Measurements from ENCODE around the gene CEP164. TPM values are rescaled to one million over a fixed set of nuclear protein-coding genes. Genes with fewer than 3 reads are reported as not detected.

Gene CEP164
- total and polyA plus RNA-seq, 9 of the 15 experiments (the other 6 are each of a cell fraction or from before 2014, with no cell fraction given) = 2.1 to 16.5 (median 10.4) TPM

DNA sequence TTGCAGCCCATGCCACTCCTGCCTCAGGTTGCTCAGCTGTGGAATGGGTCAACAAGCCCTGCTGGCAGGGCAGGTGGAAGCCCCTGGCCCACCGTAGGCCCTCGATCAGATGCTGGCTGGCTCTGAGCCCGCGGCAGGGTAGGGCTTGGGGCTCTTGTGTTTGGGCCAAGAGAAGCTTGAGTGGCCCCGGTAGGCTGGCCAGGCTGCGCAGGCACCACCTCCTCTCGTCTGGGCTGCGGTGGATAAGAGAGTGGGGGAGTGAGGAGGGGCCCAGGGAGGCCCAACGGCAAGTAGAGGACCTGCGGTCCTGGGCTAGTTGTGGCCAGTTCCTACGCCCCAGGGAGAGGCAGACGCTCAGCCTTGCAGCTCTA is 115.2 kb downstream of the CEP164 start:
- Histone ChIP-seq H3K9me1 (ENCODE audit: control insufficient read depth, insufficient read depth, low read length) (no peaks in the 10 kb centered on the region), H3K9me3 (replicated peaks; ENCODE audit: control insufficient read depth, insufficient read depth, low read depth, low read length) (no peaks in the 10 kb centered on the region; the same call in 1 of the 2 replicates), H3K4me1 (replicated peaks in 1 of 2; ENCODE audit: control insufficient read depth in 2 of 2, insufficient read depth in 2 of 2, low read length in 2 of 2) (peaks cover 0 to 14% of the 10 kb centered on the region in 2 experiments; a peak in 2 of 5 replicates), H3K27ac (ENCODE audit: extremely low read depth, low read depth, low read length) (no peak overlapping the region), H3K4me3 (no peak overlapping the region), H4K20me1 (replicated peaks; ENCODE audit: control insufficient read depth, insufficient read depth, low read length) (peaks cover 4% of the 10 kb centered on the region), H3K79me2 (ENCODE audit: control insufficient read depth, insufficient read depth, low read length) (no peaks in the 10 kb centered on the region), H3K36me3 (ENCODE audit: control insufficient read depth, insufficient read depth, low read length) (no peaks in the 10 kb centered on the region), H3K9ac (ENCODE audit: insufficient read depth in 1 of 2, low read depth in 2 of 2, low read length in 2 of 2) (peak overlapping the region in 1 of 2 experiments; percentile 33; a peak in 1 of 4 replicates), H3K4me2 (ENCODE audit: insufficient read depth, low read length) (no peak overlapping the region), H2AFZ (ENCODE audit: low read depth, low read length) (no peak overlapping the region), H3K27me3 (ENCODE audit: control insufficient read depth in 2 of 2, insufficient read depth in 2 of 2, low read length in 2 of 2) (peaks cover 20 to 73% of the 10 kb centered on the region in 2 experiments; a peak in 4 of 5 replicates)
- ChIA-PET POLR2A (interaction anchor here (0.5 kb wide), 1 partner anchor 68 kb away, joined by 3 read pairs; no protein-coding TSS in a partner anchor), CTCF (ENCODE audit: low intra/inter-chr PET ratio) (no interaction called here)
- TF ChIP-seq, protein P1, sequence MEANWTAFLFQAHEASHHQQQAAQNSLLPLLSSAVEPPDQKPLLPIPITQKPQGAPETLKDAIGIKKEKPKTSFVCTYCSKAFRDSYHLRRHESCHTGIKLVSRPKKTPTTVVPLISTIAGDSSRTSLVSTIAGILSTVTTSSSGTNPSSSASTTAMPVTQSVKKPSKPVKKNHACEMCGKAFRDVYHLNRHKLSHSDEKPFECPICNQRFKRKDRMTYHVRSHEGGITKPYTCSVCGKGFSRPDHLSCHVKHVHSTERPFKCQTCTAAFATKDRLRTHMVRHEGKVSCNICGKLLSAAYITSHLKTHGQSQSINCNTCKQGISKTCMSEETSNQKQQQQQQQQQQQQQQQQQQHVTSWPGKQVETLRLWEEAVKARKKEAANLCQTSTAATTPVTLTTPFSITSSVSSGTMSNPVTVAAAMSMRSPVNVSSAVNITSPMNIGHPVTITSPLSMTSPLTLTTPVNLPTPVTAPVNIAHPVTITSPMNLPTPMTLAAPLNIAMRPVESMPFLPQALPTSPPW (CRISPR knock-in tag; IDR thresholded peaks at IDR 0.05) = peak; percentile 57; the same call in 1 of the 2 replicates
- TF ChIP-seq SRSF3 (IDR thresholded peaks at IDR 0.05; ENCODE audit: insufficient read depth, low read length) (no peak), TCF3 (CRISPR knock-in tag; IDR thresholded peaks at IDR 0.05) (0 out of 2 replicates have a peak, but pooled peaks have one; percentile 6), NRF1 (conservative IDR thresholded peaks at IDR 0.05 in 1 of 2, IDR thresholded peaks at IDR 0.05 in 1 of 2) (peak; percentile 64 to 68), GTF2A2 (tag; IDR thresholded peaks at IDR 0.05) (no peak)
- TF ChIP-seq, protein P2, sequence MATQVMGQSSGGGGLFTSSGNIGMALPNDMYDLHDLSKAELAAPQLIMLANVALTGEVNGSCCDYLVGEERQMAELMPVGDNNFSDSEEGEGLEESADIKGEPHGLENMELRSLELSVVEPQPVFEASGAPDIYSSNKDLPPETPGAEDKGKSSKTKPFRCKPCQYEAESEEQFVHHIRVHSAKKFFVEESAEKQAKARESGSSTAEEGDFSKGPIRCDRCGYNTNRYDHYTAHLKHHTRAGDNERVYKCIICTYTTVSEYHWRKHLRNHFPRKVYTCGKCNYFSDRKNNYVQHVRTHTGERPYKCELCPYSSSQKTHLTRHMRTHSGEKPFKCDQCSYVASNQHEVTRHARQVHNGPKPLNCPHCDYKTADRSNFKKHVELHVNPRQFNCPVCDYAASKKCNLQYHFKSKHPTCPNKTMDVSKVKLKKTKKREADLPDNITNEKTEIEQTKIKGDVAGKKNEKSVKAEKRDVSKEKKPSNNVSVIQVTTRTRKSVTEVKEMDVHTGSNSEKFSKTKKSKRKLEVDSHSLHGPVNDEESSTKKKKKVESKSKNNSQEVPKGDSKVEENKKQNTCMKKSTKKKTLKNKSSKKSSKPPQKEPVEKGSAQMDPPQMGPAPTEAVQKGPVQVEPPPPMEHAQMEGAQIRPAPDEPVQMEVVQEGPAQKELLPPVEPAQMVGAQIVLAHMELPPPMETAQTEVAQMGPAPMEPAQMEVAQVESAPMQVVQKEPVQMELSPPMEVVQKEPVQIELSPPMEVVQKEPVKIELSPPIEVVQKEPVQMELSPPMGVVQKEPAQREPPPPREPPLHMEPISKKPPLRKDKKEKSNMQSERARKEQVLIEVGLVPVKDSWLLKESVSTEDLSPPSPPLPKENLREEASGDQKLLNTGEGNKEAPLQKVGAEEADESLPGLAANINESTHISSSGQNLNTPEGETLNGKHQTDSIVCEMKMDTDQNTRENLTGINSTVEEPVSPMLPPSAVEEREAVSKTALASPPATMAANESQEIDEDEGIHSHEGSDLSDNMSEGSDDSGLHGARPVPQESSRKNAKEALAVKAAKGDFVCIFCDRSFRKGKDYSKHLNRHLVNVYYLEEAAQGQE (IDR thresholded peaks at IDR 0.05; ENCODE audit: borderline replicate concordance) = peak; percentile 5; the same call in 1 of the 2 replicates
- TF ChIP-seq, protein P2 (CRISPR knock-in tag; IDR thresholded peaks at IDR 0.05; ENCODE audit: low read depth) = no peak
- ATAC-seq (peak; percentile 32), DNase-seq (ENCODE audit: extremely low read depth in 1 of 4, low spot score in 3 of 4) (no peak), FAIRE-seq (no peak)
- WGBS (ENCODE audit: insufficient coverage, low coverage, missing lambda C conversion rate) = 4% methylated on average over 4 of the region's 12 CpGs
- in situ Hi-C loops (cut with MboI) (loop anchor here (10.0 kb wide), 1 partner anchor 362 kb away; no protein-coding TSS in a partner anchor), intact Hi-C loops (cut with micrococcal nuclease) (loop anchor here (5.0 kb wide), 1 partner anchor 364 kb away; no protein-coding TSS in a partner anchor)
- no TSS peak for BruUV-seq (replicated peaks)
